GM18499 (cell line): ENCODE results near the gene ITGB1BP2.
"Not testable (repeated sequence)": the region's sequence is repeated elsewhere in the genome, so short reads cannot be mapped to it uniquely, and the experiment has no call there.

Experiments used
- ATAC-seq: cut with Tn5 transposase; IDR thresholded peaks from one replicate; pipeline ENCODE4 v1.9.1; 2021; ENCODE audit warnings: moderate number of reproducible peaks; ENCODE audit not compliant: insufficient read depth, unreplicated experiment

Gene ITGB1BP2

GRCh38 chrX:71300495-71300894, 1.1 kb upstream of the ITGB1BP2 start:
- ATAC-seq = not testable (repeated sequence)

GRCh38 chrX:71302461-71303213, 1.1 kb downstream of the ITGB1BP2 start:
- no peak for ATAC-seq

DNA sequence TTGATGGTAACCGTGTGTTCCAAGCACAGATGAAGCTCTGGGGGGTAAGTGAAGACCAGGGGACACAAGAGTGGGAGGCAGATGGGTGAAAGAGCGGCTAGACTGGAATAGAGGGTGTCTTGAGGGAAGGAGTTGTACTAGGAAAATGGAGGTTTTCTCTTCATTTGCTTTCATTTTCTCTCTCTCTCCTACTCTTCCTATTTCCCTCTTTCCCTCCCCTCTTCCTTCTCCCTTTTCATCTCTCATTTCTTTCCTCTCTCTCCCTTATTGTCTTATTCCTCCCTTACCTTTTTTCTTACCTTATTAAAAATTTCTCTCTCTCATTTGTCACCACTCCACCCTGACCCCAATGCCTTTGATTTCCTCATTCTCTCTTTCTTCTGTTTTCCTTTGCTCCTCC, 3.0 kb downstream of the ITGB1BP2 start:
- ATAC-seq = no peak

DNA sequence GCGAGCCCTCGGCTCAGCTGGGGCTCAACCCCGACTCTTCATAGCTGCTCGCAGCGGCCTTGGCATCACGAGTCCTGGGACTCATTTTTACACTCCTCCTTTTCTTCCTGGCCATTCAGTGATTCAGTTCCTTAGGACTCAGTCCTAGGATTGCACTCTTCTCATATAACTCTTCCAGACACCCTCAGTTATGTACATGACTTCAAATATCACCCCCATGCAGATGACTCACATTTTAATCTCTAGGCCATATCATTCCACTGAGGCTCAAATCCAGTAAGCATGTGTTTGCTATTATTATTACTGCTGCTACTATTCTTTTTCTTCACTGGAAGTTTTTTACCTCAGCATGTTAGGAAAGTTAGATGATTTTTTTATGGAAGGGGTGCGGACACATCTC, 14.4 kb downstream of the ITGB1BP2 start:
- ATAC-seq = no peak

DNA sequence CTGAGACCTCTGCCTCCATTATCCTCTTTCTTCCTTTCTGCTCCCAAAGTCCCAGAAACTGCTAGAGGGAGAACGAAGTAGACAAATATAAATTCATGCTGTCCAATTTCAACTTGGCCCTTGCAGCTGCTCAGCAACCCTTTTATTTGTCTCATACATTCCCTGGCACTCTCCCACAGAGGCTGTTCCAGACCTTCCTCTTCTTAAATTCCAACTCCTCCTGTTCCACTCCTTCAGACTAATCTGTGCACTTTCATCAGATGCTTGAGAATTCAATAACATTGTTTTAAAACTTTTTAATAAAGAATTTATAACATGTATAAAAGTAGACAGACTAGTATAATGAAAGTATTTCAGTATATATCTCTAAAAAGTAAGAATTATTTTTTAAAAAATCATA, 15.4 kb downstream of the ITGB1BP2 start:
- ATAC-seq = not testable (repeated sequence)

GRCh38 chrX:71320126-71320525, 18.6 kb downstream of the ITGB1BP2 start:
- no peak for ATAC-seq

GRCh38 chrX:71321731-71322130, 20.2 kb downstream of the ITGB1BP2 start:
- no peak for ATAC-seq

DNA sequence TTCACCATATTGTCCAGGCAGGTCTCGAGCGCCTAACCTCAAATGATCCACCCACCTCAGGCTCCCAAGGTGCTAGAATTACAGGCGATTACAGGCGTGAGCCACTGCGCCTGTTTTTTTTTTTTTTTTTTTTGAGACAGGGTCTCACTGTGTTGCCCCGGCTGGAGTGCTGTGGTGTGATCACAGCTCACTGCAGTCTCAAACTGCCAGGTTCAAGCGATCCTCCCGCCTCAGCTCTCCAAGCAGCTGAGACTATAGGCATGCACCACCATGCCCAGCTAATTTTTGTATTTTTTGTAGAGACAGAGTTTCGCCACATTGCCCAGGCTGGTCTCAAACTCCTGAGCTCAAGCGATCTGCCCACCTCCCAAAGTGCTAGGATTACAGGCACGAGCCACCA, 22.9 kb downstream of the ITGB1BP2 start:
- ATAC-seq = not testable (repeated sequence)

DNA sequence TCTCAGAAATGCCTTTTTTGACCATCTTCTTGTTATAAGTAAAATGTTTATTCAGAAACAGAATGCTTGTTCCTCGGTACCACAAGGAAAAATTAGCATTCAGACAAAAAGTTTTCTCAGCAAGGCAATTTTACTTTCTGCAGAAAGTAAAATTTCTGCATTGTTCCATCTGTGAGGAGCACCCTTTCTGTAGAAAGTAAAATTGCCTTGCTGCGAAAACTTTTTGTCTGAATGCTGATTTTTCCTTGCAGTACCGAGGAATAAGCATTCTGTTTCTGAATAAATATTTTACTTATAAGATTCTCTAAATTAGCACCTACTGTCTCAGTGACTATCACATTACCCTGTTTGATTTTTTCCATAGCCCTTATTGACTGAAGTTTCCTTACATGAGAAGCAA, 24.8 kb downstream of the ITGB1BP2 start:
- ATAC-seq = no peak

GRCh38 chrX:71349151-71349665, 47.7 kb downstream of the ITGB1BP2 start:
- not testable (repeated sequence) for ATAC-seq

DNA sequence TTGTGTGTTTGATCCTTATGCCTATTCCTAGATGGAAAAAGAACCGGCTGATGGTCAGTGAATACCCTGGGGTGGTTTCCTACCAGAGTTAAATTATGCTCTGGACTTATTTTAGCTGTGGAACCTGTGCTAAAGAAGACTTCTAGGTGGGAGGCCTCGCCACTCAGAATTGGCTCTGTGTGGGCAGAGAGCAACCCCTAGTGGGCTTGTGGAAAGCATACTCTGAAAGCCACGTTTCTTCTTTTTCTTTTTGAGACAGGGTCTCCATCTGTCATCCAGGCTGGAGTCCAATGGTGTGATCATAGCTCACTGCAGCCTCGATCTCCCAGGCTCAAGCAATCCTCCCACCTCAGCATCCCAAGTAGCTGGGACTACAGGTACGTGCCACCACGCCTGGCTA, 48.3 kb downstream of the ITGB1BP2 start:
- ATAC-seq = not testable (repeated sequence)

DNA sequence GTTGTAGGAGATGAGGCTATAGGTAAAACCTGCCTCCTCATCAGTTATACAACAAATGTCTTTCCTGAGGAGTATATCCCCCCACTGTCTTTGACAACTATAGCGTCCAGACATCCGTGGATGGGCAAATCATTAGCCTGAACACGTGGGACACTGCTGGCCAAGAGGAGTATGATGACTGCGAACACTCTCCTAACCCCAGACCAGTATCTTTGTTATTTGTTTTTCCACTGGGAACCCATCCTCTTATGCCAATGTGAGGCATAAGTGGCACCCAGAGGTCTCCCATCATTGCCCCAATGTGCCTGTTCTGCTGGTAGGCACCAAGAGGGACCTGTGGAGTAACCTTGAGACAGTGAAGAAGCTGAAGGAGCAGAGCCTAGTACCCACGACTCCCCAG, 50.9 kb downstream of the ITGB1BP2 start:
- ATAC-seq = not testable (repeated sequence)
